MCF 10A (cell line): ENCODE data around the gene KCNK4. TPM values are rescaled to one million over a fixed set of nuclear protein-coding genes. Genes with fewer than 3 reads are reported as not detected.

Source experiments
- BruUV-seq: library from RNA; stranded (reverse); fragments of 400-500 nt; replicated peaks from 2 replicates; lab custom pipeline; 2021; lab: Mats Ljungman, UMichigan
- CTCF ChIA-PET: fragments of 300-600 bp; sonication (Branson Sonifier 250); formaldehyde crosslinking; extraction: SDS; loops from one replicate; lab custom pipeline; 2021; ENCODE audit warnings: antibody characterized with exemption, inconsistent platforms; lab: Yijun Ruan, JAX
- POLR2A ChIA-PET: fragments of 300-600, 350-650 bp; sonication (Branson Sonifier 250); formaldehyde crosslinking; extraction: SDS; loops from one replicate; lab custom pipeline; 2020; ENCODE audit warnings: antibody characterized with exemption, inconsistent platforms; lab: Yijun Ruan, JAX
- DNase-seq: peaks from one replicate; pipeline ENCODE4 v3.0.0-alpha.2; 2018; ENCODE audit not compliant: unreplicated experiment
- H3K27ac Mint-ChIP-seq: one replicate; pipeline ENCODE4 v1.8.0; 2022; ENCODE audit warnings: mild to moderate bottlenecking, low read depth, mixed read lengths; ENCODE audit not compliant: unreplicated experiment
- H3K27me3 Mint-ChIP-seq: one replicate; pipeline ENCODE4 v1.8.0; 2022; ENCODE audit warnings: mixed read lengths; ENCODE audit not compliant: insufficient read depth, unreplicated experiment
- H3K36me3 Mint-ChIP-seq: one replicate; pipeline ENCODE4 v1.8.0; 2022; ENCODE audit warnings: mild to moderate bottlenecking, moderate library complexity, mixed read lengths; ENCODE audit not compliant: insufficient read depth, unreplicated experiment
- H3K4me1 Mint-ChIP-seq: one replicate; pipeline ENCODE4 v1.8.0; 2022; ENCODE audit warnings: mixed read lengths; ENCODE audit not compliant: insufficient read depth, unreplicated experiment
- H3K4me3 Mint-ChIP-seq: one replicate; pipeline ENCODE4 v1.8.0; 2022; ENCODE audit warnings: mild to moderate bottlenecking, moderate library complexity, mixed read lengths; ENCODE audit not compliant: unreplicated experiment
- H3K9me3 Mint-ChIP-seq: one replicate; pipeline ENCODE4 v1.8.0; 2022; ENCODE audit warnings: mixed read lengths; ENCODE audit not compliant: unreplicated experiment
- intact Hi-C: fragments of 100-400 bp; cut with micrococcal nuclease; formaldehyde crosslinking; loops from 2 replicates; pipeline ENCODE4 v1.14.1; 2022
- total RNA-seq: library from RNA; stranded (reverse); gene quantifications from 2 replicates; pipeline ENCODE4 v1.2.3, GENCODE V29; 2022
- TF ChIP-seq, protein P1 (sequence below): fragments of 200-600 bp; IDR thresholded peaks from one replicate; pipeline ENCODE4 v1.8.0; 2022; ENCODE audit warnings: antibody characterized with exemption, mild to moderate bottlenecking; ENCODE audit not compliant: unreplicated experiment

Gene KCNK4
- total RNA-seq, 1 experiment from 2014 or later, result not detected

- no peak overlapping the region for H3K4me3 Mint-ChIP-seq
- H3K36me3 Mint-ChIP-seq, result peaks cover 58% of the 10 kb centered on the region
- H3K27ac Mint-ChIP-seq, result no peak overlapping the region
- H3K4me1 Mint-ChIP-seq, result peaks cover 23% of the 10 kb centered on the region
- H3K9me3 Mint-ChIP-seq, result no peaks in the 10 kb centered on the region
- no TSS peak for BruUV-seq
- no peaks in the 10 kb centered on the region for H3K27me3 Mint-ChIP-seq
- ChIA-PET POLR2A (interaction anchor here (0.6 to 0.7 kb wide), 2 partner anchors 21 to 23 kb away, joined by 3 read pairs; partner anchors contain the start of gene FKBP2), CTCF (interaction anchor here (0.9 to 3.3 kb wide), 6 partner anchors 10 to 37 kb away, joined by 3 to 14 read pairs (median 5); partner anchors contain the start of gene PLCB3)
- TF ChIP-seq, protein P1, sequence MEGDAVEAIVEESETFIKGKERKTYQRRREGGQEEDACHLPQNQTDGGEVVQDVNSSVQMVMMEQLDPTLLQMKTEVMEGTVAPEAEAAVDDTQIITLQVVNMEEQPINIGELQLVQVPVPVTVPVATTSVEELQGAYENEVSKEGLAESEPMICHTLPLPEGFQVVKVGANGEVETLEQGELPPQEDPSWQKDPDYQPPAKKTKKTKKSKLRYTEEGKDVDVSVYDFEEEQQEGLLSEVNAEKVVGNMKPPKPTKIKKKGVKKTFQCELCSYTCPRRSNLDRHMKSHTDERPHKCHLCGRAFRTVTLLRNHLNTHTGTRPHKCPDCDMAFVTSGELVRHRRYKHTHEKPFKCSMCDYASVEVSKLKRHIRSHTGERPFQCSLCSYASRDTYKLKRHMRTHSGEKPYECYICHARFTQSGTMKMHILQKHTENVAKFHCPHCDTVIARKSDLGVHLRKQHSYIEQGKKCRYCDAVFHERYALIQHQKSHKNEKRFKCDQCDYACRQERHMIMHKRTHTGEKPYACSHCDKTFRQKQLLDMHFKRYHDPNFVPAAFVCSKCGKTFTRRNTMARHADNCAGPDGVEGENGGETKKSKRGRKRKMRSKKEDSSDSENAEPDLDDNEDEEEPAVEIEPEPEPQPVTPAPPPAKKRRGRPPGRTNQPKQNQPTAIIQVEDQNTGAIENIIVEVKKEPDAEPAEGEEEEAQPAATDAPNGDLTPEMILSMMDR, result no peak
- intact Hi-C loops, result no loop called here
- no peak for DNase-seq
These were observed 26.7 kb upstream of the KCNK4 start for GRCh38 chr11:64264371-64264852.

DNA sequence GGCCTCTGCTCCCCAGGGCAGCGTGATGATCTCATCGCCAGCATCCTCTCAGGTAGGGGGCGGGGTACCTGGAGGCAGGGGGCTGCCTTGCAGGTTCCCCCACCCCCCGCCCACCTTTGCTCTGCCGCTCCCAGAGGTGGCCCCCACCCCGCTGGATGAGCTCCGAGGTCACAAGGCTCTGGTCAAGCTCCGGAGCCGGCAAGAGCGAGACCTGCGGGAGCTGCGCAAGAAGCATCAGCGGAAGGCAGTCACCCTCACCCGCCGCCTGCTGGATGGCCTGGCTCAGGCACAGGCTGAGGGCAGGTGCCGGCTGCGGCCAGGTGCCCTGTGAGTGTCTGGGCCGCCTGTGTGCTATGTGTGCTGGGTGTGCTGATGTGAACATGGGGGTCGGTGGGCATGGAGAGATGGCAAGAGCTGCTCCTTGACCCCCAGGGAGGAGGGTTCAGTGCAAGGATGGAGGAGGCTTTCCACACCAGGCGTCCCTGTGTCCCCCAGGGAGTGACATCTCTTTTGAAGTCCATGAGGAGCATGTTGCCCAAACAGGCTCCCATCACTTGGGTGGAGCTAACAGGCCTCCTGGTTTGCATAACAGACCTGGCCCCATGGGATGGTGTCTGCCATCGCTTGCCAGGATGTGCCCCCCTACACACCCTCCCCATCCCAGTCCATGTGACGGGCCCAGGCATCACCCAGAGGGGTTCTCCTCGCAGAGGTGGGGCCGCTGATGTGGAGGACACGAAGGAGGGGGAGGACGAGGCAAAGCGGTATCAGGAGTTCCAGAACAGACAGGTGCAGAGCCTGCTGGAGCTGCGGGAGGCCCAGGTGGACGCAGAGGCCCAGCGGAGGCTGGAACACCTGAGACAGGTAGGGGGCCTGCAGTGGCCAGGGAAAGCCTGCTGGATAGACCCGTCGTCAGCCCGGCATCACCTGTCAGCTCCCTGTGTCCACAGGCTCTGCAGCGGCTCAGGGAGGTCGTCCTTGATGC lies 25.6 kb upstream of the KCNK4 start:
- POLR2A ChIA-PET, result interaction anchor here (0.6 kb wide), 1 partner anchor 20 kb away, joined by 3 read pairs; no protein-coding TSS in a partner anchor
- no TSS peak for BruUV-seq

GRCh38 chr11:64266339-64266738 lies 24.8 kb upstream of the KCNK4 start:
- no peaks in the 10 kb centered on the region for H3K27me3 Mint-ChIP-seq
- peak overlapping the region; percentile 27 for H3K27ac Mint-ChIP-seq
- H3K4me1 Mint-ChIP-seq, result peaks cover 23% of the 10 kb centered on the region
- intact Hi-C loops, result no loop called here
- POLR2A ChIA-PET, result interaction anchor here (5.8 to 7.6 kb wide), 2 partner anchors 16 to 19 kb away, joined by 75 to 125 read pairs; partner anchors contain the start of genes BAD, GPR137 and PPP1R14B
- DNase-seq, result peak; percentile 56
- BruUV-seq, result no TSS peak
- no peaks in the 10 kb centered on the region for H3K9me3 Mint-ChIP-seq
- H3K36me3 Mint-ChIP-seq, result peaks cover 60% of the 10 kb centered on the region
- CTCF ChIA-PET, result interaction anchor here (1.0 to 4.1 kb wide), 2 partner anchors 16 to 117 kb away, joined by 4 to 36 read pairs; partner anchors contain the start of gene PLCB3
- TF ChIP-seq, protein P1, result no peak
- no peak overlapping the region for H3K4me3 Mint-ChIP-seq

More for the DNA sequence above, 25.6 kb upstream of the KCNK4 start:
- intact Hi-C loops, result no loop called here
- CTCF ChIA-PET, result interaction anchor here (0.6 to 1.2 kb wide), 5 partner anchors 8 to 116 kb away, joined by 3 to 6 read pairs (median 4); partner anchors contain the start of gene PLCB3
- no peaks in the 10 kb centered on the region for H3K9me3 Mint-ChIP-seq
- TF ChIP-seq, protein P1, result no peak
- no peak for DNase-seq
- H3K27me3 Mint-ChIP-seq, result no peaks in the 10 kb centered on the region
- H3K27ac Mint-ChIP-seq, result no peak overlapping the region
- H3K36me3 Mint-ChIP-seq, result peaks cover 60% of the 10 kb centered on the region
- no peak overlapping the region for H3K4me3 Mint-ChIP-seq
- peaks cover 23% of the 10 kb centered on the region for H3K4me1 Mint-ChIP-seq
